ENCODE measurements around the gene NELFE. TPM values are rescaled to one million over a fixed set of nuclear protein-coding genes. Genes with fewer than 3 reads are reported as not detected.

Gene NELFE
- 81.9 and 97.9 TPM in 2 replicates for total RNA-seq

GRCh38 chr6:31958741-31959739 lies at the start of gene NELFE, which contains the start of gene SKIC2:
Gene NELFE (minus strand): TSS chr6:31958971. CDS start chr6:31958446, 525 bp downstream.
Gene SKIC2 (plus strand): TSS chr6:31959175. CDS start chr6:31959193, 18 bp downstream.

GRCh38 chr6:31981744-31982143 lies 23.0 kb upstream of the NELFE start, which contains the start of gene C4A:
Gene C4A (plus strand): TSS chr6:31982057. CDS start chr6:31982108, 51 bp downstream.

GRCh38 chr6:31971993-31972708 lies 13.4 kb upstream of the NELFE start, which contains the start of gene DXO:
Gene DXO (minus strand): TSS chr6:31972138. CDS start chr6:31971675, 463 bp downstream.

GRCh38 chr6:31945507-31946369 lies 13.0 kb downstream of the NELFE start, which contains the start of gene CFB:
Gene CFB (plus strand): TSS chr6:31946095. CDS start chr6:31946222, 127 bp downstream.

GRCh38 chr6:31927242-31927862 lies 31.4 kb downstream of the NELFE start, which contains the start of gene C2:
Gene C2 (plus strand): TSS chr6:31927717. CDS start chr6:31927753, 36 bp downstream.

Small RNAs within 50 kb of the gene (small RNA-seq; reads per million reads assigned to genes)
- not detected for gene AL645922.1

Other genes with a start within 250 kb of the NELFE start
- not detected in 2 replicates for gene LY6G6D, start 243.6 kb downstream of the NELFE start, total RNA-seq
- gene LY6G6C, start 237.2 kb downstream of the NELFE start, total RNA-seq: not detected in 2 replicates
- gene MPIG6B, start 235.6 kb downstream of the NELFE start, total RNA-seq: not detected in 2 replicates
- gene DDAH2, start 229.7 kb downstream of the NELFE start, total RNA-seq: 62.3 and 78.3 TPM in 2 replicates
- 499 and 664 TPM in 2 replicates for gene CLIC1, start 222.4 kb downstream of the NELFE start, total RNA-seq
- 9.6 and 11.7 TPM in 2 replicates for gene MSH5, start 219.0 kb downstream of the NELFE start, total RNA-seq
- 0.61 TPM in 1 of 2 replicates, not detected in the other for gene SAPCD1, start 196.3 kb downstream of the NELFE start, total RNA-seq
- under 0.01 and 0.97 TPM in 2 replicates for gene VWA7, start 181.6 kb downstream of the NELFE start, total RNA-seq
- gene VARS1, start 163.2 kb downstream of the NELFE start, total RNA-seq: 48.5 and 60.0 TPM in 2 replicates
- gene LSM2, start 152.0 kb downstream of the NELFE start, total RNA-seq: 15.1 and 19.4 TPM in 2 replicates
- gene HSPA1L, start 143.7 kb downstream of the NELFE start, total RNA-seq: 0.73 and 0.97 TPM in 2 replicates
- 148 and 178 TPM in 2 replicates for gene HSPA1A, start 143.4 kb downstream of the NELFE start, total RNA-seq
- gene HSPA1B, start 131.2 kb downstream of the NELFE start, total RNA-seq: 149 and 152 TPM in 2 replicates
- gene NEU1, start 96.2 kb downstream of the NELFE start, total RNA-seq: 74.3 and 76.3 TPM in 2 replicates
- not detected in 2 replicates for gene SLC44A4, start 80.0 kb downstream of the NELFE start, total RNA-seq
- 55.6 and 57.8 TPM in 2 replicates for gene EHMT2, start 61.3 kb downstream of the NELFE start, total RNA-seq
- gene ZBTB12, start 56.9 kb downstream of the NELFE start, total RNA-seq: 2.3 and 4.4 TPM in 2 replicates
- gene C2, start 31.3 kb downstream of the NELFE start, total RNA-seq: 2.1 and 3.3 TPM in 2 replicates
- gene CFB, start 12.9 kb downstream of the NELFE start, total RNA-seq: 13.5 and 31.3 TPM in 2 replicates
- 47.5 and 61.8 TPM in 2 replicates for gene SKIC2, start 204 bp upstream of the NELFE start, total RNA-seq
- gene DXO, start 13.2 kb upstream of the NELFE start, total RNA-seq: 21.1 and 21.3 TPM in 2 replicates
- gene C4A, start 23.1 kb upstream of the NELFE start, total RNA-seq: 4.9 and 6.8 TPM in 2 replicates
- gene C4B, start 55.8 kb upstream of the NELFE start, total RNA-seq: 2.1 and 2.8 TPM in 2 replicates
- 0.12 TPM in 1 of 2 replicates, not detected in the other for gene CYP21A2, start 79.4 kb upstream of the NELFE start, total RNA-seq
- gene TNXB, start 150.4 kb upstream of the NELFE start, total RNA-seq: 4.1 and 7.4 TPM in 2 replicates
- 19.3 and 30.8 TPM in 2 replicates for gene ATF6B, start 169.3 kb upstream of the NELFE start, total RNA-seq
- gene FKBPL, start 171.3 kb upstream of the NELFE start, total RNA-seq: 5.5 TPM in 2 replicates
- 0.16 TPM in 1 of 2 replicates, not detected in the other for gene PRRT1, start 193.0 kb upstream of the NELFE start, total RNA-seq
- 9.9 and 11.5 TPM in 2 replicates for gene PPT2, start 195.2 kb upstream of the NELFE start, total RNA-seq
- 0.97 and 1.9 TPM in 2 replicates for gene EGFL8, start 205.6 kb upstream of the NELFE start, total RNA-seq
- 28.1 and 37.0 TPM in 2 replicates for gene AGPAT1, start 217.1 kb upstream of the NELFE start, total RNA-seq
- gene RNF5, start 219.4 kb upstream of the NELFE start, total RNA-seq: 24.7 and 44.4 TPM in 2 replicates
- gene AGER, start 225.3 kb upstream of the NELFE start, total RNA-seq: 0.16 TPM in 1 of 2 replicates, not detected in the other
- gene PBX2, start 231.2 kb upstream of the NELFE start, total RNA-seq: 28.9 and 34.7 TPM in 2 replicates
- 3.1 and 4.7 TPM in 2 replicates for gene GPSM3, start 233.7 kb upstream of the NELFE start, total RNA-seq

All from hair follicle dermal papilla cell (primary cell).